G401.6 (cell line): ENCODE measurements around the gene CLEC11A.
"Not testable (repeated sequence)": the region's sequence is repeated elsewhere in the genome, so short reads cannot be mapped to it uniquely, and the experiment has no call there.

Experiments
- FAIRE-seq: peaks from 2 replicates; lab custom pipeline; 2012; peaks lifted over from hg19 to GRCh38; lab: Jason Lieb, UNC

Gene CLEC11A

DNA sequence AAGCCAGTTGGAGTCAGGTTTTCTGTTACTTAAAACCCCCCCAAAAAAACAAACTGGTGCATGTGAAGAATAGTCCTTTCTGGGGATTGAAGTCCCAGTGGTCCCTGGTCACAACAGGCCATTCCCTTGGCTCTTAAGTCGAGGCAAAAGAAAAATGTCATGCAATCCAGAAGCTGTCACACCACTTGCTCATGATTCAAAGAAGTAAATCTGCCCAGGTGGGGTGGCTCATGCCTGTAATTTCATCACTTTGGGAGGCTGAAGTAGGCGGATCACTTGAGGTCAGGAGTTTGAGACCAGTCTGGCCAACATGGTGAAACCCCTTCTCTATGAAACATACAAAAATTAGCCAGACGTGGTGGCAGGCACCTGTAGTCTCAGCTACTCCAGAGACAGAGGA, 38.3 kb downstream of the CLEC11A start:
- not testable (repeated sequence) for FAIRE-seq

DNA sequence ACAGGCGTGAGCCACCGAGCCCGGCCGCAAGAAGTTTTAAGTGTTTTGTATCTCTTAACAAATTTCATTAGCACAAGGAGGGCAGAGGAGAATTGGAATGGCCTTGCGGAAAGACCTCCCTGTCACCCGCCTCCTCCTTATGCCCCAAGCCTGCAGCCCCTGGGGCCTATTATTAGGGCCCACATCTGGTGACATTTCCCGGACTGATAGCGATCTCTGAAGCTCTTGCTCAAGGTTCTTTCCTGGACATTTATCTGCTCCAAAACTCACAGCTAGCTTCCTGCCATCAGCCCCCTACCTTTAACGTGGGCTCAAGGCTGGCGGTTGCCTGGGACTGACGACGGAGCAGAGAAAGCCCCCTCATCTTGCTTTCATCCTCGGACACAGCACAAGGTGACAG, 40.4 kb downstream of the CLEC11A start:
- FAIRE-seq: not testable (repeated sequence)

DNA sequence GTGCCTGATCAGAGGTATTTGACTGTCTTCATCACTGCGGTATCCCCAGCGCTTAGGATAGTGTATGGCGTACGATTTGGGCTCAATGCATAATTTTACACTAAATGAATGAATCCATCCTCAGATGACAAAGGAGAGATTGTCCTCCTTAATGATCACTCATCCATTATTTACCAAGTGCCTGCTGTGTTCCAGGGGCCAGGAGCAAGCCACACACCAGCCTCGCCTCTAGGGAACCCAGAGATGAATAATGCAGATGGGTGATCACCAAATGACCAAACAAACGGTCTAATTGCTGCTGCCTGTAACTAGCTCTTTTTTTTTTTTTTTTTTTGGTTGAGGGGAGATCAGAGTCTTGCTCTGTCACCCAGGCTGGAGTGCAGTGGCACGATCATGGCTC, 41.2 kb downstream of the CLEC11A start:
- FAIRE-seq: no peak

DNA sequence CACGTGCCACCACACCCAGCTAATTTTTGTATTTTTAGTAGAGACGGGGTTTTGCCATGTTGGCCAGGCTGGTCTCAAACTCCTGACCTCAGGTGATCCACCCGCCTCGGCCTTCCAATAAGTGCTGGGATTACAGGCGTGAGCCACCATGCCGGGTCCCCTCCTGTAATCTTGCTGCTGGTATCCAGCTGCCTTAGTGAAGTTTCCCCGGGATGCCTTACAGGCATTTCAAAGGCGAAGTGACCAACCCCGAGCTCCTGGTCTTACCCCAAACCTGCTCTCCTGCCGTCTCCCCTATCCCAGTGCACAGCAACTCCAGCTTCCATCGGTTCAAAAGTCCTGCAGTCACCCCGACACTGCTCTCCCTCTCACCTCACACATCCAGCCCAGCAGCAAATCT, 43.6 kb downstream of the CLEC11A start:
- not testable (repeated sequence) for FAIRE-seq

DNA sequence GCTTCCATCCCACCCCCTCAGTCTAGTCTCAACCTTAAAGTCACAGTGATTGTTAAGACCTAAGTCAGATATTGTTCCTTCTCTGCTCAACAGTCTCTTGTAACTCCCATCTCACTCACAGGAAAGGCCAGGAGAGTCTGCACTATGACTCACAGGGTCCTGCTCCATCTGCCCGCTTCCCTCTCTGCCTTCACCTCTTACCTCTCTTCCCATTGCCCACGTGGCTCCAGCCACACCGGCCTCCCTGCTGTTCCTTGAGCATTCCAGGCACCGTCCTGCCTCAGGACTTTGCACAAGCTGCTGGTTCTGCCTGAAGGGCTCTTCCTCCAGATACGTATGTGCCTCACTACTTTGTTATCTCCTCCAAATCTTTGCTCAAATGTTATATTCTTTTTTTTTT, 44.1 kb downstream of the CLEC11A start:
- FAIRE-seq: not testable (repeated sequence)

DNA sequence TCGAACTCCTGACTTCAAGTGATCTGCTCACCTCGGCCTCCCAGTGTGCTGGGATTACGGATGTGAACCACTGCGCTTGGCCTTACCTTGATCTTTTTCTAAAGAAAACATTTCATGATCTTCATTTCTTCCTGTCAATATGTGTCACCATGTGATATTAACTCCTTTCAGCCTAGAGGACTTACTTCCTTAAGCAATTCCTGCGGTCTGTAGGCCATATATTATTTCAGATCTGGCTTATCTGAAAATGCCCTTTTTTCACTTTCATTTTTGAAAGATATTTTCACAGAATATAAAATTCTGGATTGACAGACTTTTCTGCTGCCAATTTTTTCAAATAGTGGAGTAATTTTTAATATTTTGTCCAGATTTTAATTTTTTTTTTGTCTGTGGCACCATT, 45.1 kb downstream of the CLEC11A start:
- FAIRE-seq: no peak

DNA sequence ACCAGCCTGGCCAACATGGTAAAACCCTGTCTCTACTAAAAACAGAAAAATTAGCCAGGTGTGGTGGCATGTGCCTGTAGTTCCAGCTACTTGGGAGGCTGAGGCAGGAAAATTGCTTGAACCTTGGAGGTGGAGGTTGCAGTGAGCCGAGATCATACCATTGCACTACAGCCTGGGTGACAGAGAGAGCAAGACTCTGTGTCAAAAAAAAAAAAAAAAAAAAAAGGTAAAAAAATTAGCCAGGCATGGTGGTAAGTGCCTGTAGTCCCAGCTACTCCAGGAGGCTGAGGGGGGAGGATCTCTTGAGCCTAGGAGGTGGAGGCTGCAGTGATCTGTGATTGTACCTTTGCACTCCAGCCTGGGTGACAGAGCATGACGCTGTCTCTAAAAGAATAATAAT, 47.0 kb downstream of the CLEC11A start, which contains the start of gene GPR32:
TSS of gene GPR32 (plus strand) at position 301 of the 400 bp plus-strand sequence. CDS start 137 bp downstream, outside the sequence.
- FAIRE-seq: not testable (repeated sequence)

DNA sequence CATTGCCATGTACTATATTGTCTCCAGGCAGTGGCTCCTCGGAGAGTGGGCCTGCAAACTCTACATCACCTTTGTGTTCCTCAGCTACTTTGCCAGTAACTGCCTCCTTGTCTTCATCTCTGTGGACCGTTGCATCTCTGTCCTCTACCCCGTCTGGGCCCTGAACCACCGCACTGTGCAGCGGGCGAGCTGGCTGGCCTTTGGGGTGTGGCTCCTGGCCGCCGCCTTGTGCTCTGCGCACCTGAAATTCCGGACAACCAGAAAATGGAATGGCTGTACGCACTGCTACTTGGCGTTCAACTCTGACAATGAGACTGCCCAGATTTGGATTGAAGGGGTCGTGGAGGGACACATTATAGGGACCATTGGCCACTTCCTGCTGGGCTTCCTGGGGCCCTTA, 47.7 kb downstream of the CLEC11A start:
- FAIRE-seq: no peak

DNA sequence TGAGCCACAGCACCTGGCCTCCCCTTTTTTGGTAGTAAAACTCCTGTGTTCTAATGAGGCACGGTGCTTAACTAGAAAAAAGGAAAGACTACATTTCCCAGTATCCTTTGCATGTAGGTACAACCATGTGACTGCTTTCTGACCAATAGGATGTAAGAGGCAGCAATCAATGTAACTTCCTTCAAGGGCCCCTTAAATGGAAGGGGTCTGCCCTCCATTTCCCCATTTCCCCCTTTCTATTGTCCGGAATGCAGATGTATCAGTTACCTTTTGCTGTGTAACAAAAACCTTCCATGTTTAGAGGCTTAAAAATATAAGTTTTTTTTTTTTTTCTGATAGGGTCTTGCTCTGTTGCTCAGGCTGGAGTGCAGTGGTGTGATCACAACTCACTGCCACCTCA, 49.3 kb downstream of the CLEC11A start:
- FAIRE-seq: no peak

DNA sequence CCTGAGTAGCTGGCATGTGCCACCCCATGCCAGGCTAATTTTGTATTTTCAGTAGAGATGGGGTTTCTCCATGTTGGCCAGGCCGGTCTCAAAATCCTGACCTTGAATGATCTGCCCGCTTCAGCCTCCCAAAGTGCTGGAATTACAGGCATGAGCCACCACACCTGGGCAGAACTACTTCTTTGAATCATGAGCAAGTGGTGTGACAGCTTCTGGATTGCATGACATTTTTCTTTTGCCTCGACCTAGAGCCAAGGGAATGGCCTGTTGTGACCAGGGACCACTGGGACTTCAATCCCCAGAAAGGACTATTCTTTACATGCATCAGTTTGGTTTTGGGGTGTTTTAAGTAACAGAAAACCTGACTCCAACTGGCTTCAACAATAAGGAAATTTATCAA, 49.7 kb downstream of the CLEC11A start:
- FAIRE-seq: not testable (repeated sequence)

DNA sequence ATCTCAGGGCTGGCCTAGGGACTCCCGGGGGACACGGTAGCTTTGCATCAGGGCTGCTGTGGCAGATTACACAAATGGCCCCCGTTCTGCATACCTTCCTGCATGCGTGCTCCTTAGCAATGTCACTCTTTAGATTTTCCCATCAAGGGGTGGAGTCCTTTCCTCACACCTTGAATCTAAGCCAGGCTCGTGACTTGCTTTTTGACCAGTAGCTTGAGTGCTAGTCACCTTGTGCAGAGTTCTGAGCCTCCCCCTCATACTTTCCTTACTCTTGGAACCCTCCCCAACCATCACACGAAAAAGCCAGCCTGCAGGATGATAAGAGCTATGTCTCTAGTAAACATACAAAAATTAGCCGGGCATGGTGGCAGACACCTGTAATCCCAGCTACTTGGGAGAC, 50.3 kb downstream of the CLEC11A start:
- not testable (repeated sequence) for FAIRE-seq
